ENCODE results near the gene PTOV1.

The PTOV1 gene

DNA sequence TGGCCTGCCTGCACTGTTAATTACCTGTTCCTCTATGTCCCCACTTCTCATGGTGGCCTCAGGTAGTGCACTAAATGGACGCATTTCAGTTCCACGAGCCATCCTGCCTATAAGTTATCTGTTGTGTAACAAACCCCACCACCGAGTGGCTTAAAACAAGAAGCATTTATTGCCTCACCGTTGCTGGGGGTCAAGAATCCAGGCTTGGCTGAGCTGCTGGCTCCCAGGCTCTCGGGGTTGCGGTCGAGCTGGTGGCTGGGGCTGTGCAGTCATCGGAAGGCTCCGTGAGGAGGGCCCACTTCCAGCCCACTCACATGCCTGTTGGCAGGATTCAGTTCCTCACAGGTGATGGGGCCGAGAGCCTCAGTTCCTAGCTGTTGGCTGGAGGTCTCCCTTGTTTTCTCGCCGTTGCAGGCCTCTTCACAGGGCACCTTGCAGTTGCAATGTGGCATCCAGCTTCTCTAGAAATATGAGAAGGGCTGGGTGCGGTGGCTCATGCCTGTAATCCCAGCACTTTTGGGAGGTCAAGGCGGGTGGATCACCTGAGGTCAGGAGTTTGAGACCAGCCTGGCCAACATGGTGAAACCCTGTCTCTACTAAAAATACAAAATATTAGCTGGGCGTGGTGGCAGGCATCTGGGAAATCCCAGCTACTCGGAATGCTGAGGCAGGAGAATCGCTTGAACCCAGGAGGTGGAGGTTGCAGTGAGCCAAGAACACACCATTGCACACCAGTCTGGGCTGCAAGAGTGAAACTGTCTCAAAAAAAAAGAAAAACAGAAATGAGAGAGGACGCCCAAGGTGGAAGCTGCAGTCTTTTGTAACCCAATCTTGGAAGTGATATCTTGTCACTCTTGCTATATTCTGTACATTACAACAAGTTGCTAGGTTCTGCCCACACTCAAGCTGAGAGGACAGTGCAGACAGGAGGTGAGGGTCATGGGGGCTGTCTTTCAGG, 6.5 kb upstream of the PTOV1 start:
- H4K20me1 ChIP-seq (ENCODE audit: low read depth, low read length), result no peaks in the 10 kb centered on the region
- TF ChIP-seq, protein P1, sequence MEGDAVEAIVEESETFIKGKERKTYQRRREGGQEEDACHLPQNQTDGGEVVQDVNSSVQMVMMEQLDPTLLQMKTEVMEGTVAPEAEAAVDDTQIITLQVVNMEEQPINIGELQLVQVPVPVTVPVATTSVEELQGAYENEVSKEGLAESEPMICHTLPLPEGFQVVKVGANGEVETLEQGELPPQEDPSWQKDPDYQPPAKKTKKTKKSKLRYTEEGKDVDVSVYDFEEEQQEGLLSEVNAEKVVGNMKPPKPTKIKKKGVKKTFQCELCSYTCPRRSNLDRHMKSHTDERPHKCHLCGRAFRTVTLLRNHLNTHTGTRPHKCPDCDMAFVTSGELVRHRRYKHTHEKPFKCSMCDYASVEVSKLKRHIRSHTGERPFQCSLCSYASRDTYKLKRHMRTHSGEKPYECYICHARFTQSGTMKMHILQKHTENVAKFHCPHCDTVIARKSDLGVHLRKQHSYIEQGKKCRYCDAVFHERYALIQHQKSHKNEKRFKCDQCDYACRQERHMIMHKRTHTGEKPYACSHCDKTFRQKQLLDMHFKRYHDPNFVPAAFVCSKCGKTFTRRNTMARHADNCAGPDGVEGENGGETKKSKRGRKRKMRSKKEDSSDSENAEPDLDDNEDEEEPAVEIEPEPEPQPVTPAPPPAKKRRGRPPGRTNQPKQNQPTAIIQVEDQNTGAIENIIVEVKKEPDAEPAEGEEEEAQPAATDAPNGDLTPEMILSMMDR (IDR thresholded peaks at IDR 0.05; ENCODE audit: insufficient read depth, low read length, poor library complexity, severe bottlenecking), result no peak
- no peak for TF ChIP-seq EZH2phosphoT487 (conservative IDR thresholded peaks at IDR 0.05; ENCODE audit: low read length)
- no peaks in the 10 kb centered on the region for H3K79me2 ChIP-seq (ENCODE audit: insufficient read depth, low read length)
- H2AFZ ChIP-seq (ENCODE audit: low read depth, low read length, severe bottlenecking), result no peak overlapping the region
- no peaks in the 10 kb centered on the region for H3K27me3 ChIP-seq (ENCODE audit: low read length)
- no peak overlapping the region for H3K27ac ChIP-seq (ENCODE audit: low read depth, low read length)
- H3K9me3 ChIP-seq (ENCODE audit: insufficient read depth, low read length), result no peaks in the 10 kb centered on the region
- no peaks in the 10 kb centered on the region for H3K9me2 ChIP-seq (replicated peaks; ENCODE audit: insufficient read depth, low read length)
- no peak overlapping the region for H3K9ac ChIP-seq (ENCODE audit: low read length)
- H3K4me2 ChIP-seq (ENCODE audit: low read depth, low read length, poor library complexity, severe bottlenecking), result no peak overlapping the region
- H3K4me3 ChIP-seq (ENCODE audit: insufficient read depth, low read length, poor library complexity, severe bottlenecking), result no peak overlapping the region
- peaks cover 9% of the 10 kb centered on the region for H3F3A ChIP-seq (ENCODE audit: insufficient read depth)
- H3K36me3 ChIP-seq (ENCODE audit: low read length), result no peaks in the 10 kb centered on the region

DNA sequence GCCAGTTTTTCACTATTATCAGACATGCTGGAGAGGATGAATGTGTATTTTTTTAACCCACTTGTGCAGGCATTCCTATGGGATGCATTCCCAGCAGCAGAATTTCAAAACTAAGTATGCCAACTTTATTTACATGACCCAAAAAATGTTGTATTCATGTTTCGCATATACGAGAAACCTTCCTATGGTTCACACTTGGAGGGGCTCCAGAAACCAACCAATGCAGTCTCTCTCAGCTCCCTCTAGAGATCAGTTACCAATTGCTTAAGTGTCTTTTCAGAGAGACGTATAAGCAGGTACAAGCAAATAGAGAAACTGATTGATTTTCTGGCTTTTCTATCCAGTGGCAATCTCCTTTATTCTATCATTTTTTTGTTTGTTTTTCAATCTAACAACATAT, 5.5 kb upstream of the PTOV1 start:
- H3K9me2 ChIP-seq (replicated peaks; ENCODE audit: insufficient read depth, low read length), result no peaks in the 10 kb centered on the region
- TF ChIP-seq, protein P1 (IDR thresholded peaks at IDR 0.05; ENCODE audit: insufficient read depth, low read length, poor library complexity, severe bottlenecking), result no peak
- TF ChIP-seq EZH2phosphoT487 (conservative IDR thresholded peaks at IDR 0.05; ENCODE audit: low read length), result no peak

DNA sequence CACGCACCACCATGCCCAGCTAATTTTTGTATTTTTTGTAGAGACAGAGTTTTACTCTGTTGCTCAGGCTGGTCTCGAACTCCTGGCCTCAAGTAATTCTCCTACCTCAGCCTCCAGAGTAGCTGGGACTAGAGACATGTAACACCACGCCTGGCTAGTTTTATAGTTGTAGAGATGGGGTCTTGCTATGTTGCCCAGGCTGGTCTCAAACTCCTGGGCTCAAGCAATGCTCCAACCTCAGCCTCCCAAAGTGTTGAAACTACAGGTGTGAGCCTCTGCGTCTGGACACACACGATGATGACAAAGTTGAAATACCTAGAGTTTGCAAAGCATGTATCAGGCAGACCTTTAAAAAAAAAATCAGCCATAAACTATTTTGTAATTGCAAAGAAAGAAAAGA, 4.6 kb upstream of the PTOV1 start:
- no peaks in the 10 kb centered on the region for H4K20me1 ChIP-seq (ENCODE audit: low read depth, low read length)
- H3K4me3 ChIP-seq (ENCODE audit: insufficient read depth, low read length, poor library complexity, severe bottlenecking), result no peak overlapping the region
- H2AFZ ChIP-seq (ENCODE audit: low read depth, low read length, severe bottlenecking), result no peak overlapping the region
- no peaks in the 10 kb centered on the region for H3K36me3 ChIP-seq (ENCODE audit: low read length)
- H3K27ac ChIP-seq (ENCODE audit: low read depth, low read length), result no peak overlapping the region
- no peaks in the 10 kb centered on the region for H3K9me3 ChIP-seq (ENCODE audit: insufficient read depth, low read length)
- H3K9me2 ChIP-seq (replicated peaks; ENCODE audit: insufficient read depth, low read length), result no peaks in the 10 kb centered on the region
- H3K9ac ChIP-seq (ENCODE audit: low read length), result no peak overlapping the region
- no peaks in the 10 kb centered on the region for H3K79me2 ChIP-seq (ENCODE audit: insufficient read depth, low read length)
- TF ChIP-seq, protein P1 (IDR thresholded peaks at IDR 0.05; ENCODE audit: insufficient read depth, low read length, poor library complexity, severe bottlenecking), result no peak
- no peak for TF ChIP-seq EZH2phosphoT487 (conservative IDR thresholded peaks at IDR 0.05; ENCODE audit: low read length)
- H3F3A ChIP-seq (ENCODE audit: insufficient read depth), result peaks cover 12% of the 10 kb centered on the region
- no peak overlapping the region for H3K4me2 ChIP-seq (ENCODE audit: low read depth, low read length, poor library complexity, severe bottlenecking)
- no peaks in the 10 kb centered on the region for H3K27me3 ChIP-seq (ENCODE audit: low read length)

More for the DNA sequence above, 5.5 kb upstream of the PTOV1 start:
- Histone ChIP-seq H3K4me3 (ENCODE audit: insufficient read depth, low read length, poor library complexity, severe bottlenecking) (no peak overlapping the region), H3F3A (ENCODE audit: insufficient read depth) (peaks cover 12% of the 10 kb centered on the region), H4K20me1 (ENCODE audit: low read depth, low read length) (no peaks in the 10 kb centered on the region), H3K79me2 (ENCODE audit: insufficient read depth, low read length) (no peaks in the 10 kb centered on the region), H3K9me3 (ENCODE audit: insufficient read depth, low read length) (no peaks in the 10 kb centered on the region), H3K9ac (ENCODE audit: low read length) (no peak overlapping the region), H3K27me3 (ENCODE audit: low read length) (no peaks in the 10 kb centered on the region), H3K4me2 (ENCODE audit: low read depth, low read length, poor library complexity, severe bottlenecking) (no peak overlapping the region), H2AFZ (ENCODE audit: low read depth, low read length, severe bottlenecking) (no peak overlapping the region), H3K36me3 (ENCODE audit: low read length) (no peaks in the 10 kb centered on the region), H3K27ac (ENCODE audit: low read depth, low read length) (no peak overlapping the region)

Measured in SU-DHL-6 (cell line).